ENCODE measurements around the gene CLCF1. TPM values are rescaled to one million over a fixed set of nuclear protein-coding genes. Genes with fewer than 3 reads are reported as not detected.

Gene CLCF1
- total and polyA plus RNA-seq, 2 experiments from 2014 or later = 0.16 to 2.4 TPM

GRCh38 chr11:67352546-67353316 lies 20.7 kb downstream of the CLCF1 start:
- Histone ChIP-seq H3K4me1 (ENCODE audit: low read depth) (peaks cover 10% of the 10 kb centered on the region), H3K27me3 (no peaks in the 10 kb centered on the region), H3K4me3 (peak overlapping the region; percentile 67), H3K9me3 (ENCODE audit: low read depth) (no peaks in the 10 kb centered on the region), H3K36me3 (no peaks in the 10 kb centered on the region), H3K27ac (peak overlapping the region; percentile 87)
- no peak for DNase-seq (ENCODE audit: low read depth in 1 of 2, low spot score in 1 of 2)
- no peak for TF ChIP-seq CTCF (IDR thresholded peaks at IDR 0.05; ENCODE audit: low read depth, low read length)

GRCh38 chr11:67351275-67352005 lies 22.0 kb downstream of the CLCF1 start:
- Histone ChIP-seq H3K36me3 (no peaks in the 10 kb centered on the region), H3K9me3 (ENCODE audit: low read depth) (no peaks in the 10 kb centered on the region), H3K4me1 (ENCODE audit: low read depth) (peaks cover 10% of the 10 kb centered on the region), H3K27me3 (no peaks in the 10 kb centered on the region), H3K4me3 (no peak overlapping the region), H3K27ac (no peak overlapping the region)
- TF ChIP-seq CTCF (IDR thresholded peaks at IDR 0.05; ENCODE audit: low read depth, low read length) = peak; percentile 92
- peak; percentile 70 to 86 for DNase-seq (ENCODE audit: low read depth in 1 of 2, low spot score in 1 of 2)

- no peak overlapping the region for H3K4me3 ChIP-seq
- no peaks in the 10 kb centered on the region for H3K36me3 ChIP-seq
- no peak for TF ChIP-seq CTCF (IDR thresholded peaks at IDR 0.05; ENCODE audit: low read depth, low read length)
- DNase-seq (ENCODE audit: low read depth in 1 of 2, low spot score in 1 of 2) = no peak
- no peak overlapping the region for H3K27ac ChIP-seq
- H3K9me3 ChIP-seq (ENCODE audit: low read depth) = no peaks in the 10 kb centered on the region
- no peaks in the 10 kb centered on the region for H3K27me3 ChIP-seq
- peaks cover 10% of the 10 kb centered on the region for H3K4me1 ChIP-seq (ENCODE audit: low read depth)
Observed at GRCh38 chr11:67349928-67350465, 23.4 kb downstream of the CLCF1 start.

GRCh38 chr11:67349457-67349856 lies 23.9 kb downstream of the CLCF1 start:
- peak in 1 of 2 donors; percentile 40 for DNase-seq (ENCODE audit: low read depth in 1 of 2, low spot score in 1 of 2)
- no peaks in the 10 kb centered on the region for H3K36me3 ChIP-seq
- TF ChIP-seq CTCF (IDR thresholded peaks at IDR 0.05; ENCODE audit: low read depth, low read length) = no peak
- no peak overlapping the region for H3K27ac ChIP-seq
- no peaks in the 10 kb centered on the region for H3K9me3 ChIP-seq (ENCODE audit: low read depth)
- H3K4me1 ChIP-seq (ENCODE audit: low read depth) = peaks cover 10% of the 10 kb centered on the region
- H3K4me3 ChIP-seq = no peak overlapping the region
- no peaks in the 10 kb centered on the region for H3K27me3 ChIP-seq

- no peak overlapping the region for H3K27ac ChIP-seq
- H3K9me3 ChIP-seq (ENCODE audit: low read depth) = no peaks in the 10 kb centered on the region
- no peak for DNase-seq (ENCODE audit: low read depth in 1 of 2, low spot score in 1 of 2)
- no peak for TF ChIP-seq CTCF (IDR thresholded peaks at IDR 0.05; ENCODE audit: low read depth, low read length)
- H3K27me3 ChIP-seq = no peaks in the 10 kb centered on the region
- H3K36me3 ChIP-seq = no peaks in the 10 kb centered on the region
- H3K4me3 ChIP-seq = no peak overlapping the region
- H3K4me1 ChIP-seq (ENCODE audit: low read depth) = peaks cover 7% of the 10 kb centered on the region
Observed at GRCh38 chr11:67349036-67349435, 24.4 kb downstream of the CLCF1 start.

Measured in cardiac muscle cell (in vitro differentiated cells and primary cell).